Epithelial cell of prostate (primary cell): ENCODE measurements around the gene SCTR.
"Not testable (repeated sequence)": the region's sequence is repeated elsewhere in the genome, so short reads cannot be mapped to it uniquely, and the experiment has no call there.

ENCODE experiments used
- DNase-seq: peaks from one replicate; pipeline ENCODE4 v3.0.0-alpha.2; 2011; ENCODE audit warnings: low read depth, low spot score
- H3K27ac ChIP-seq: fragments of 450-650 bp; 2 replicates; pipeline ENCODE4 v1.5.1; 2017; ENCODE audit warnings: mild to moderate bottlenecking

The SCTR gene

GRCh38 chr2:119421741-119422140 lies 102.5 kb downstream of the SCTR start:
- no peak overlapping the region for H3K27ac ChIP-seq
- no peak for DNase-seq

- no peak for DNase-seq
These were observed 103.0 kb downstream of the SCTR start for GRCh38 chr2:119421304-119421703.

GRCh38 chr2:119419803-119420508 lies 104.3 kb downstream of the SCTR start:
- no peak overlapping the region for H3K27ac ChIP-seq
- DNase-seq: no peak

More at GRCh38 chr2:119421304-119421703, 103.0 kb downstream of the SCTR start:
- H3K27ac ChIP-seq: no peak overlapping the region

GRCh38 chr2:119419065-119419464 lies 105.2 kb downstream of the SCTR start:
- no peak overlapping the region for H3K27ac ChIP-seq
- DNase-seq: no peak

GRCh38 chr2:119417908-119418307 lies 106.4 kb downstream of the SCTR start:
- no peak for DNase-seq
- no peak overlapping the region for H3K27ac ChIP-seq

GRCh38 chr2:119416299-119416923 lies 107.9 kb downstream of the SCTR start:
- H3K27ac ChIP-seq: no peak overlapping the region
- DNase-seq: no peak

GRCh38 chr2:119415630-119416029 lies 108.7 kb downstream of the SCTR start:
- no peak for DNase-seq
- H3K27ac ChIP-seq: no peak overlapping the region

- H3K27ac ChIP-seq: no peak overlapping the region
- DNase-seq: no peak
These were observed 109.4 kb downstream of the SCTR start for GRCh38 chr2:119414894-119415293.

- H3K27ac ChIP-seq: no peak overlapping the region
- DNase-seq: no peak
These were observed 114.8 kb downstream of the SCTR start for GRCh38 chr2:119409506-119409905.

- no peak overlapping the region for H3K27ac ChIP-seq
- no peak for DNase-seq
These were observed 116.1 kb downstream of the SCTR start for GRCh38 chr2:119408221-119408619.

GRCh38 chr2:119407430-119408220 lies 116.7 kb downstream of the SCTR start:
- DNase-seq: no peak
- H3K27ac ChIP-seq: no peak overlapping the region

GRCh38 chr2:119405151-119405550 lies 119.1 kb downstream of the SCTR start:
- DNase-seq: no peak
- no peak overlapping the region for H3K27ac ChIP-seq

GRCh38 chr2:119403618-119404017 lies 120.7 kb downstream of the SCTR start:
- H3K27ac ChIP-seq, DNase-seq: not testable (repeated sequence)

GRCh38 chr2:119402645-119403560 lies 121.4 kb downstream of the SCTR start:
- H3K27ac ChIP-seq: no peak overlapping the region
- no peak for DNase-seq

GRCh38 chr2:119402106-119402505 lies 122.2 kb downstream of the SCTR start:
- no peak overlapping the region for H3K27ac ChIP-seq
- no peak for DNase-seq

GRCh38 chr2:119397196-119397595 lies 127.1 kb downstream of the SCTR start:
- DNase-seq: no peak
- H3K27ac ChIP-seq: no peak overlapping the region

- H3K27ac ChIP-seq: no peak overlapping the region
- no peak for DNase-seq
These were observed 130.1 kb downstream of the SCTR start for GRCh38 chr2:119393971-119394748.
